ENCODE results near the gene DGKB.

DNA sequence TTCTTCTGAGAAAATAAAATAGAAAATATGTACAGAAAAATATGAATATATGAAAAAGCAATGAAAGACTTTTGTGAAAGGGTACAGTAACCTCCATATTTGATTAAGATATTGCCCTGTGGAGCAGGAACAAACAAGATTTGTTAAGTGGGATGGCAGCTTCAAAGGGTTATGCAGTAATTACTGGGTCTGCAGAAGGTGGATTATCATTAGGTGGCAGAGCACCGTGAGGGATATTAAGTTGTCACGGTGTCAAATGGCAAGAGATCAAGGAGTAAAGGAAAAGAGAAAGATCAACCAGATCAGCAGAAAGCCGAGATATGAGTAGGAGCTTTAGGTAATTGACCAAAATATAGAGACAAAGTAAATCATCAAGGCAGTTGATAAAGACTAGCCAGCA is 44.1 kb downstream of the DGKB start:
- TF ChIP-seq, protein P1, sequence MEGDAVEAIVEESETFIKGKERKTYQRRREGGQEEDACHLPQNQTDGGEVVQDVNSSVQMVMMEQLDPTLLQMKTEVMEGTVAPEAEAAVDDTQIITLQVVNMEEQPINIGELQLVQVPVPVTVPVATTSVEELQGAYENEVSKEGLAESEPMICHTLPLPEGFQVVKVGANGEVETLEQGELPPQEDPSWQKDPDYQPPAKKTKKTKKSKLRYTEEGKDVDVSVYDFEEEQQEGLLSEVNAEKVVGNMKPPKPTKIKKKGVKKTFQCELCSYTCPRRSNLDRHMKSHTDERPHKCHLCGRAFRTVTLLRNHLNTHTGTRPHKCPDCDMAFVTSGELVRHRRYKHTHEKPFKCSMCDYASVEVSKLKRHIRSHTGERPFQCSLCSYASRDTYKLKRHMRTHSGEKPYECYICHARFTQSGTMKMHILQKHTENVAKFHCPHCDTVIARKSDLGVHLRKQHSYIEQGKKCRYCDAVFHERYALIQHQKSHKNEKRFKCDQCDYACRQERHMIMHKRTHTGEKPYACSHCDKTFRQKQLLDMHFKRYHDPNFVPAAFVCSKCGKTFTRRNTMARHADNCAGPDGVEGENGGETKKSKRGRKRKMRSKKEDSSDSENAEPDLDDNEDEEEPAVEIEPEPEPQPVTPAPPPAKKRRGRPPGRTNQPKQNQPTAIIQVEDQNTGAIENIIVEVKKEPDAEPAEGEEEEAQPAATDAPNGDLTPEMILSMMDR (IDR thresholded peaks at IDR 0.05), result no peak
- no peak for TF ChIP-seq POLR2A (IDR thresholded peaks at IDR 0.05)

All from body of pancreas (tissue), 4 donors.